Osteocyte (in vitro differentiated cells): ENCODE results near the gene NPC1L1. TPM values are rescaled to one million over a fixed set of nuclear protein-coding genes. Genes with fewer than 3 reads are reported as not detected.
A peak's percentile ranks its signal among the peaks of the same experiment; 100 is the strongest.
"Not testable (repeated sequence)": the region's sequence is repeated elsewhere in the genome, so short reads cannot be mapped to it uniquely, and the experiment has no call there.

Experiments
- DNase-seq: peaks from one replicate; pipeline ENCODE4 v3.0.0; 2021; ENCODE audit warnings: mixed read lengths; ENCODE audit not compliant: unreplicated experiment; ENCODE audit errors: extremely low spot score
- H3K27ac Mint-ChIP-seq: one replicate; pipeline ENCODE4 v1.8.0; 2021; ENCODE audit warnings: mild to moderate bottlenecking, mixed read lengths; ENCODE audit not compliant: unreplicated experiment
- H3K27me3 Mint-ChIP-seq: one replicate; pipeline ENCODE4 v1.8.0; 2021; ENCODE audit warnings: mixed read lengths; ENCODE audit not compliant: unreplicated experiment
- H3K36me3 Mint-ChIP-seq: one replicate; pipeline ENCODE4 v1.8.0; 2021; ENCODE audit warnings: mixed read lengths; ENCODE audit not compliant: unreplicated experiment
- H3K4me1 Mint-ChIP-seq: one replicate; pipeline ENCODE4 v1.8.0; 2021; ENCODE audit warnings: mixed read lengths; ENCODE audit not compliant: unreplicated experiment
- H3K4me3 Mint-ChIP-seq: one replicate; pipeline ENCODE4 v1.8.0; 2021; ENCODE audit warnings: mild to moderate bottlenecking, moderate library complexity, mixed read lengths; ENCODE audit not compliant: unreplicated experiment
- H3K9me3 Mint-ChIP-seq: one replicate; pipeline ENCODE4 v1.8.0; 2021; ENCODE audit warnings: mixed read lengths; ENCODE audit not compliant: unreplicated experiment
- CTCF ChIP-seq: fragments of 200-600 bp; sonication (generic); IDR thresholded peaks from 2 replicates; pipeline ENCODE4 v1.5.0; 2021; ENCODE audit warnings: antibody characterized with exemption, mild to moderate bottlenecking, moderate library complexity
- total RNA-seq: library from RNA; stranded (reverse); gene quantifications from 2 replicates; pipeline ENCODE4 v1.2.1, GENCODE V29; 2021

The NPC1L1 gene
- total RNA-seq, 1 donor from 2014 or later = not detected

- H3K36me3 Mint-ChIP-seq = peaks cover 47% of the 10 kb centered on the region
- no peak overlapping the region for H3K27ac Mint-ChIP-seq
- peak; percentile 93 for TF ChIP-seq CTCF
- H3K4me3 Mint-ChIP-seq = no peak overlapping the region
- H3K4me1 Mint-ChIP-seq = no peaks in the 10 kb centered on the region
- H3K27me3 Mint-ChIP-seq = no peaks in the 10 kb centered on the region
- no peak for DNase-seq
- H3K9me3 Mint-ChIP-seq = no peaks in the 10 kb centered on the region
These were observed 24.1 kb upstream of the NPC1L1 start for GRCh38 chr7:44565097-44565794.

- Mint-ChIP-seq H3K4me1 (no peaks in the 10 kb centered on the region), H3K36me3 (peaks cover 43% of the 10 kb centered on the region), H3K4me3 (no peak overlapping the region), H3K27ac (no peak overlapping the region), H3K9me3 (no peaks in the 10 kb centered on the region), H3K27me3 (no peaks in the 10 kb centered on the region)
- no peak for DNase-seq
- TF ChIP-seq CTCF = no peak
These were observed 23.5 kb upstream of the NPC1L1 start for GRCh38 chr7:44564606-44565005.

DNA sequence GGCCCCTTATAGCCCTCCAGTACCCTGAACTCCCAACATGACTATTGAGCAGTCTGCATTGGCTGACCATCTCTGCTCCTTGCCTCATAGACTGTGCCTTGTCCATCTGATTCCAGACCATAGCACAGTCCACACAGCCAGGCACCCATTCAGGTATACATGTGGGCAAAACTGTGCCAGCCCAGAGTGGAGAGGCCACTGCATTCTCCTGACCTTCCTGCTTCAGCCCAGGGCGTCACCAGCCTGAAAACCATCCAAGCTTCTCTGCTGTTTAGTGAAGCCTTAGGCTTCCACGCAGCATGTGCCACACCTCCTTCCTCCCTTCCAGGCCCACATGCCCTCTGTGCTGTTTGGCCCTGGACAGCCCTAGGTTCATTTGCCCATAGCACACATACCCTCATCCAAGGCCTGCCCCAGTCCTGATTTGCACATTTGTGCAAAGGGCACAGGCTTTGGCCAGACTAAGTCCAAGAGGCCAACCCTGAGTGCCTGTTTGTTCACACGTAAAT is 22.1 kb upstream of the NPC1L1 start:
- H3K4me3 Mint-ChIP-seq = no peak overlapping the region

DNA sequence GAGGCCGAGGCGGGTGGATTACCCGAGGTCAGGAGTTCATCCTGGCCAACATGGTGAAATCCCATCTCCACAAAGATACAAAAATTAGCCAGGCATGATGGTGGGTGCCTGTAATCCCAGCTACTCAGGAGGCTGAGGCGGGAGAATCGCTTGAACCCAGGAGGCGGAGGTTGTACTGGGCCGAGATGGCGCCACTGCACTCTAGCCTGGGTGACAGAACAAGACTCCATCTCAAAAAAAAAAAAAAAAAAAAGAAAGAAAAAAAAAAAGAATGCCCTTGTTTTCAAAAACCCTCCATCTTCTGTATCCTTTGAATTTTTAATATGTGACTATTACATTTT is 21.5 kb upstream of the NPC1L1 start:
- not testable (repeated sequence) for DNase-seq, H3K4me3 Mint-ChIP-seq, H3K9me3 Mint-ChIP-seq, H3K27ac Mint-ChIP-seq, H3K27me3 Mint-ChIP-seq, H3K4me1 Mint-ChIP-seq
- peaks cover 26% of the 10 kb centered on the region for H3K36me3 Mint-ChIP-seq

More for the DNA sequence above, 22.1 kb upstream of the NPC1L1 start:
- H3K4me1 Mint-ChIP-seq = no peaks in the 10 kb centered on the region
- no peaks in the 10 kb centered on the region for H3K9me3 Mint-ChIP-seq
- DNase-seq = no peak
- peaks cover 31% of the 10 kb centered on the region for H3K36me3 Mint-ChIP-seq
- no peak for TF ChIP-seq CTCF
- H3K27ac Mint-ChIP-seq = no peak overlapping the region
- H3K27me3 Mint-ChIP-seq = no peaks in the 10 kb centered on the region

GRCh38 chr7:44561962-44562621 is 21.0 kb upstream of the NPC1L1 start:
- peaks cover 21% of the 10 kb centered on the region for H3K36me3 Mint-ChIP-seq
- H3K27me3 Mint-ChIP-seq = peaks cover 5% of the 10 kb centered on the region
- no peak overlapping the region for H3K4me3 Mint-ChIP-seq
- no peaks in the 10 kb centered on the region for H3K4me1 Mint-ChIP-seq
- no peak overlapping the region for H3K27ac Mint-ChIP-seq
- DNase-seq = no peak
- no peaks in the 10 kb centered on the region for H3K9me3 Mint-ChIP-seq
- no peak for TF ChIP-seq CTCF
